CD1c-positive myeloid dendritic cell (primary cell): Measurements from ENCODE around the gene MMP15.
A peak's percentile ranks its signal among the peaks of the same experiment; 100 is the strongest.

Experiments
- DNase-seq: peaks from one replicate; pipeline ENCODE4 v3.0.0-alpha.2; 2016; ENCODE audit errors: extremely low spot score

Gene MMP15

DNA sequence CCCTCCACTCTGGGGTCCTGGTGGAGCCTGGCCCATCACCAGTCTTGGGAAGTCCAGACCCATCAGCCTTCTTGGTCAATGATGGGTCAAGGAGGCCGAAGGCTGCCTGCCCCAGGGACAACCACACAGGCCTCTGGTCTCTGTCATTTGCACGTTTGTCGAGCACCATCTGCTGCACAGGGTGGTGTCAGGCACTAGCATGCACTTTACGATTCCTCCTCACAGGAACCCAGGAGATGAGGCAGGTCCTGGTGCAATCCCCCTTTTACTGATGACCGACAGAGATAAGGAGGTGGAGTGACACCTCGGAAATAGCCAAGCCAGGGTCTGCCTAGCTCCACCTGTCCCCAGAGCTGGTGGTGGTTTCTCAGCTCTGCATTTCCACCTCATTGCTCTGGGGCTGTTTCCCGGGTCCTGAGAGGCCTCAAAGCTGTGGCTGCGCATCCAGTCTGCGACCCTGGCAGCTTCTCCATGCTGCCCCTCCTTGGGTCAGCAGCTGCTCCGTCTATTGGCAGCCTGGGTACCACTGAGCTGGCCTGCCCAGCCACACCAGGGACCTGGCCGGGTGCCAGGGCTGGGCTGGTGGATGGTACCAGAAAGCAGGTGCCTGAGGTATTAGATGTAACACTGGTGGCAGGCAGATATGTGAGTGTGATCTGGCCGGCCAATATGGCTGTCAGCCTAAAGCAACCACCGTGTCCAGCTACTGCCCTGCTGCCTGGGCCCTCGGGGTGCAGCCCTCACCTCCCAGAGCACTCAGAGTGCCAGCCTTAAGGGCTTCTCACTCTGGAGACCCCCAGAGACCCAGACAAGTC lies 10.0 kb downstream of the MMP15 start:
- no peak for DNase-seq

DNA sequence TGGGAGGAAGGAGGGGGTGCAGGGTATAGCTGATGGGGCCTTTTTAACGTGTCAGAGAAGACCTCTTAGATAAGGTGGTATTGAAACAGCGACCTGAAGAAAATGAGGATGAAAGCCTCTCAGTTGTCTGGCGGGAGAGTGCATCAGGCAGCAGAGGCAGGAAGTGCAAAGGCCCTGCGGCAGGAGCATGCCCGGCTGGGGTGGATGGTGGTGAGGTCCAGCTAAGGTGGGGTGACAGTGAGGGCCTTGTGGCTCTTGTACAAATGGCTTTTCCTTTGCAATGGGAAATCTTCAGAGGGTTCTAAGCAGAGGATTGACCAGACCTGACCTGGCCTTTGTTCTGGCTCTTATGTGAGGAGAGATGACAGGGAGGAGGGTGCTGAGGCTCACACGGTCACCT lies 11.4 kb downstream of the MMP15 start:
- DNase-seq = no peak

DNA sequence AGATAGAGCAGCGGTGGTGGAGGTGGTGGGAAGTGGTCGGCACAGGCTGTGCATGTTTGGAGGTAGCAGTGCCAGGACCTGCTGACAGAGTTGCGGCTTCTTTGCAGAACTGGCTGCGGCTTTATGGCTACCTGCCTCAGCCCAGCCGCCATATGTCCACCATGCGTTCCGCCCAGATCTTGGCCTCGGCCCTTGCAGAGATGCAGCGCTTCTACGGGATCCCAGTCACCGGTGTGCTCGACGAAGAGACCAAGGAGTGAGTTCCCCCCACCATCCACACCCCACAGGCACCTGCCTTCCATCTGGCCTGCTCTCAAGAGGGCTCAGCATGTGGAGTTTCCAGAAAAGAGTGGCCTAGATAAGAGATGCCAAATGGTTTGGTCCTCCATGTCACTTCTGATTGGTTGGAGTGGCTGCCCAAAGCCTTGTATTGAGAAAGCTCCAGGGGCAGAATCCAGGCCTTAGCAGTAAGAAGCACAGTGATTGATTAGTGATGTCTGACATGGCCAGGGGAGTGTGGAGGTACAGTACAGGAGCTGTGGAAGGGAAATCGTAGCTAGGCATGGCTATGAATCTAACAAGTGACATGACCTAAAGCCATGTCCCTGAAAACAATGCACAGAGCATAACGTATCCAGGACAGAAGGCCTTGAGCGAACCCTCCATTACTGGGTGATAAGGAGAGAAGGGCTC lies 12.0 kb downstream of the MMP15 start:
- no peak for DNase-seq

DNA sequence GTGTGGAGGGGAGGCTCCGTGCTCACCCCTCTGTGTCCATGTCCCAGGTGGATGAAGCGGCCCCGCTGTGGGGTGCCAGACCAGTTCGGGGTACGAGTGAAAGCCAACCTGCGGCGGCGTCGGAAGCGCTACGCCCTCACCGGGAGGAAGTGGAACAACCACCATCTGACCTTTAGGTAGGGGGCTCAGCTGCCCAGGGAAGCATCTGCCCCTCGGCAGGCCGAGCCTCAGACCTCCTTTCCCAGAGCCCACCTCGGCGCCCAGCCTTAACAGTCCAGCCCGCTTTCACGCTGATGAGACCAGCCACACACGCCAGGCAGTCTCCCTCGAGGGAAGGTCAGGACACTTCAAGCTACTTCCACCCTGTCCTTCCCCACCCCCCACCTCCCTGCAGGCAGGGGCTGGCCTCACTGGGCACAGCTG lies 12.7 kb downstream of the MMP15 start:
- DNase-seq = no peak

DNA sequence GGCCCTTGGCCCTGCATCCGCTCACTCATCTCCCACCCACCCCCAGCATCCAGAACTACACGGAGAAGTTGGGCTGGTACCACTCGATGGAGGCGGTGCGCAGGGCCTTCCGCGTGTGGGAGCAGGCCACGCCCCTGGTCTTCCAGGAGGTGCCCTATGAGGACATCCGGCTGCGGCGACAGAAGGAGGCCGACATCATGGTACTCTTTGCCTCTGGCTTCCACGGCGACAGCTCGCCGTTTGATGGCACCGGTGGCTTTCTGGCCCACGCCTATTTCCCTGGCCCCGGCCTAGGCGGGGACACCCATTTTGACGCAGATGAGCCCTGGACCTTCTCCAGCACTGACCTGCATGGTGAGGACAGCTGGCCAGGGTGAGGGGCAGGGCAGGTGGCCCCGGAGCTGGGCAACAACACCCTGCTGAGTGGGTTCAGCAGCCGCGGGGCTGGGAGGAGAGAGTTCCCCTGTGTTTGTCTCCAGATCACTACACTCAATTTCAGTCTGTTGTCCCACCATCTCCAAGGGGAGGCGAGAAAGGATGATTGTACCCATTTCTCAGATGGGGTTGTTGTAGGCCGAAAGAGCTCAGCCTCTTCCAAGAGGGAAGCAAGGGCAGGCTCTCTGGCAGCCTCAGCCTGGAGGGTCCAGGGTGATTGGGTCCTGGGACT lies 14.4 kb downstream of the MMP15 start:
- DNase-seq = no peak

DNA sequence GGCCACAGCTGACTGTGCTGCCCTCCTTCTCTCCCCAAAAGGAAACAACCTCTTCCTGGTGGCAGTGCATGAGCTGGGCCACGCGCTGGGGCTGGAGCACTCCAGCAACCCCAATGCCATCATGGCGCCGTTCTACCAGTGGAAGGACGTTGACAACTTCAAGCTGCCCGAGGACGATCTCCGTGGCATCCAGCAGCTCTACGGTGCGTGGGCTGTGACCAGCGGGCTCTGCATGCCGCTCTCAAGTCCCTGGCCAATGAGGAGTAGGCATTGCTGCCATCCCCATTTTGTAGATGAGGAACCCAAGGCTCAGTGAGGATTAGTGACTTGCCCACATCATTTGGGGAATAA lies 14.9 kb downstream of the MMP15 start:
- DNase-seq = no peak

DNA sequence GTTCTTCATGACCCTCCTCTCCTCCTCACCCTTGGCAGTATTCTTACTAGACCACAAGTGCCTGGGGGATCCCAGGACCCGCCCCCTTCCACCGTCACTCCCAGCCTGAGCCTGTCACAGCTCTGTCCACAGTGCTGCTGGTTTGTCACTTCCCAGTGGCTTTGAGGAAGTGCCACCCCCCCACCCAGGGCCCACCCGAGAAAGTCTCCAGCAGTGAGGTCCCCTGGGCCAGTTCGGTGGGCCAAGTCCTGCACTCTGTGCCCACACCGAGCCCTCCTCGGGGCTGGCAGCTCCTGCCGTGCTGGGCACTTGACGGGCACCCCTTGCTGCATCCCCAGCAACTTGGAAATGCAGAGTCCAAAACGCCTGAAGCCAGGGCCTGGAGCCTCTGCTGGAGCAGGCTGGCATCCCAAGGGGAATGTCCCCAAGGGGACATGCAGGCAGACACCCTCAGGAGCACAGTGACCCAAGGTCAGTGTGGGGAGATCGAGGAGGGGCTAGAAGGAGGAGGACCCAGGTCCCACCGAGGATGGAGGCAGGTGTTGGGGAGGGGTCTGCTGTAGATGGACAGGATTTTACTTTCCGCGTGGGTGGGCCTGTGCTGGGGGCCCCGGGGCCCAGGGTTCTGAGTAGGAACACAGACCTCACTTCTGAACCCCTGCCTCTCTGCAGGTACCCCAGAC lies 15.5 kb downstream of the MMP15 start:
- no peak for DNase-seq

DNA sequence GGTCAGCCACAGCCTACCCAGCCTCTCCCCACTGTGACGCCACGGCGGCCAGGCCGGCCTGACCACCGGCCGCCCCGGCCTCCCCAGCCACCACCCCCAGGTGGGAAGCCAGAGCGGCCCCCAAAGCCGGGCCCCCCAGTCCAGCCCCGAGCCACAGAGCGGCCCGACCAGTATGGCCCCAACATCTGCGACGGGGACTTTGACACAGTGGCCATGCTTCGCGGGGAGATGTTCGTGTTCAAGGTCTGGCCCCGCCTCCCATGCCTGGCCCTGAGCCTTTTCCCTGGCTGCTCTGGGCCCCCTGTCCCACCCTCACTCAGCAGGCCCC lies 16.0 kb downstream of the MMP15 start:
- DNase-seq = no peak

DNA sequence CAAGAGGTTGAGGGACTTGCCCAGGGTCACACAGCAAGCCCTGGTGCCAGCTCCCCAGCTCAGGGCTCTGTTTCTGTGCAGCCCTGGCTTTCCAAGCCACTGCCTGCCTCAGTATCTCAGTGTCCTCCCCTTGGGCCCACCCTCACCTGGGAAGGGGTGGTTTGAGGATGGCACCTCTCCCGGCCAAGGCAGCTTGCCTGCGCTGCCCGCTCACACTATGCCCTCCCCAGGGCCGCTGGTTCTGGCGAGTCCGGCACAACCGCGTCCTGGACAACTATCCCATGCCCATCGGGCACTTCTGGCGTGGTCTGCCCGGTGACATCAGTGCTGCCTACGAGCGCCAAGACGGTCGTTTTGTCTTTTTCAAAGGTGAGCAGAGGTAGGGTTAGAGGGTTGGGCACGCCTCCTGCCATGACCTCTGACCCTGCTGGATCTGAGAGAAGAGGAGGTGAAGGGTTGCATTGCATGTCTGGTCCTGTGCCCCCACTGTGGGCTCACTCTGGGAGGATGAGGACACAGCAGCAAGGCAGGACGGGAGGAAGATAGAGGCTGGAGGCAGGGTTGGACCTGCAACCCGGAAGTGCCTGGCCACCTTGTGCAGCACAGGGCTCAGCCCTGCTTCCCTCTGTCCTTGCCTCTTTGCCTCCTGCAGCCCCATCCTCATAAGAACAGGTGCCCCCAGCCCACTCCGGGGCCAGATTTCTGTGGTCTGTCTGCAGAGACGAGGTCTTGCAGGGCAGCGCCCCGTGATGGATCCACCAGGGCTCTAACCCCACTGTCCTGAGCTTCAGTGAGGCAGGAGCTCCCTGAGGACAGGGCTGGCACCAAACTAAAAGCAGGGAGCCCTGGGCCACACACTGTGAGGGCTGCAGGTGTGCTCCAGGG lies 16.7 kb downstream of the MMP15 start:
- DNase-seq = no peak

DNA sequence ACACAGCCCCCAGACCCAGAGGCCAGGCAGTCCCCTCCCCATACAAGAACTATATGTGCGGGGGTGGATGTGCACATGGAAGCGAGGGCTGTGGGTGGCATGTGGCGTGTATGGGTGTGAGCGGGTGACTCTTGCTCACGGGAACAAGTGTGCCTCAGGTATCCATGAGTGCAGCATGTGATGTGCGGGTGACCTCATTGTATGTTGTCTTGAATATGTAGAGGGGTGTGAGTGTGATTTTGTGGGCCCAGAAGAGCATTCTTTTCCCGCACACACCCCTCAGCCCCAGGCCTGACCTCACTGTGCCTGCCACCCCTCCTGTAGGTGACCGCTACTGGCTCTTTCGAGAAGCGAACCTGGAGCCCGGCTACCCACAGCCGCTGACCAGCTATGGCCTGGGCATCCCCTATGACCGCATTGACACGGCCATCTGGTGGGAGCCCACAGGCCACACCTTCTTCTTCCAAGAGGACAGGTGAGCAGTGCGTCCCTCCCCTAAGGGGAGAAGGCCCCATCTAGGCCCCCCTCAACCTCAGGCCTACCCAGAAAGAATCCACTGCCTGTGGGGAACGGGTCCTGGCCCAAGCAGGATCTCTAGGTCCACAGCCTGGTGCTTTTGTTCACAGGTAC lies 17.4 kb downstream of the MMP15 start:
- no peak for DNase-seq

DNA sequence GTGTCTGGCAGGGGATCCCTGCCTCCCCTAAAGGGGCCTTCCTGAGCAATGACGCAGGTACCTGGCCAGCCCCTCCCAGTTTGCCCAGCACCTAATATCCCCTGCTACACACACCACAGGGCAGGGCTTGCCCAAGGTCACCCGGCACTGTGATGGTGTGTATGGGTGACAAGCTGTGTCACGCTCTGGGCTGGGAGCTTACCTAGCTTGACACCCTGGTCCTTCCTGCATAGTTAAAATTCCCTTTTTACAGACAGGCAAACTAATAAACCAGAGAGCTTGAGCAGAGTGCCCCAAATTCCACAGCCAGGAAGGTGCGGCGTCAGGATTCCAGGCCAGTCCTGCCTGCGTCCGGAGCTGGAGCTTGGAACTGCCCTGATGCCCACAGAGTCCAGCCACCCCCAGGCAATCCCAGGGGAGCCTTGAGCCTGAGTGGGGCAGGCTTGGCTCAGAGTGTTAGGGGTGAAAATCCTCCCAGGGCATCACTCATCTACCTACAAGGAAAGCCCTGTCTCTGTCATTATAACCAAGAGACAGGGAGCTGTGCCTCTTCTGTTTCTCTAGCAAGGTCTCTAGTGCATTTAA lies 18.1 kb downstream of the MMP15 start:
- no peak for DNase-seq

DNA sequence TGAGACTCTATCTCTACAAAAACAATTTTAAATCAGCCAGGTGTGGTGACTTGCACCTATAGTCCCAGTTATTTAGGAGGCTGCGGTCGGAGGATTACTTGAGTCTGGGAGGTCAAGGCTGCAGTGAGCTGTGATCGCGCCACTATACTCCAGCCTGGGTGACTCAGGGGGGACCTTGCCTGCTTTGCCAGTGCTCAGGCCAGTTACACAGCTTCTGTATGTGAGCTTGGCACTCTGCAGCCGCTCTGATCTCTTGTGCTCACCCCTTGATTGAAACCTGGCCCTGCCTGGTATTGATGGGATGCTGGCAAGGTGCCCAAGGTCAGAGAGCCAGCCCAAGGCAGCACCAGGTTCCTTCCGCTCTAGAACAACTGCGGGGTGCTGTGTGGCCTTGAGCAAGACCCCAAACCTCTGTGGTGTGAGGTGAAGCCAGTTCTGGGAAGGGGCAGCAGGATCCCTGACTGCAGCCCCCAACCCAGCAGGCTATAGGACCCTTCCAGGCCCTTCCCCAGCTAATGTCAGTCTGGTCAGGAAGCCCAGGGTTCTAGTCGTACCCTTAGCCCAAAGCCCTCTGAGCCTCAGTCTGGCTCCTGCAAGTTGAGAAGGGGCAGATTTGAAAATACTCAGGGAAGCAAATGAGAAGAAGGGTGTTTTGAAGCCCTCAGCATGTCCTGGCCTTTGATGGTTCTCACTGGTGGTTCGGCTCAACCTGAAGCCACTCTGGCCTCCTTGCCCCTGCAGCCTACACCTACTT lies 18.9 kb downstream of the MMP15 start:
- DNase-seq = no peak

DNA sequence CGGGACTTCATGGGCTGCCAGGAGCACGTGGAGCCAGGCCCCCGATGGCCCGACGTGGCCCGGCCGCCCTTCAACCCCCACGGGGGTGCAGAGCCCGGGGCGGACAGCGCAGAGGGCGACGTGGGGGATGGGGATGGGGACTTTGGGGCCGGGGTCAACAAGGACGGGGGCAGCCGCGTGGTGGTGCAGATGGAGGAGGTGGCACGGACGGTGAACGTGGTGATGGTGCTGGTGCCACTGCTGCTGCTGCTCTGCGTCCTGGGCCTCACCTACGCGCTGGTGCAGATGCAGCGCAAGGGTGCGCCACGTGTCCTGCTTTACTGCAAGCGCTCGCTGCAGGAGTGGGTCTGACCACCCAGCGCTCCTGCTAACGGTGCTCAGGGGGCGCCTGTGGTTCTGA lies 19.5 kb downstream of the MMP15 start:
- DNase-seq = no peak

DNA sequence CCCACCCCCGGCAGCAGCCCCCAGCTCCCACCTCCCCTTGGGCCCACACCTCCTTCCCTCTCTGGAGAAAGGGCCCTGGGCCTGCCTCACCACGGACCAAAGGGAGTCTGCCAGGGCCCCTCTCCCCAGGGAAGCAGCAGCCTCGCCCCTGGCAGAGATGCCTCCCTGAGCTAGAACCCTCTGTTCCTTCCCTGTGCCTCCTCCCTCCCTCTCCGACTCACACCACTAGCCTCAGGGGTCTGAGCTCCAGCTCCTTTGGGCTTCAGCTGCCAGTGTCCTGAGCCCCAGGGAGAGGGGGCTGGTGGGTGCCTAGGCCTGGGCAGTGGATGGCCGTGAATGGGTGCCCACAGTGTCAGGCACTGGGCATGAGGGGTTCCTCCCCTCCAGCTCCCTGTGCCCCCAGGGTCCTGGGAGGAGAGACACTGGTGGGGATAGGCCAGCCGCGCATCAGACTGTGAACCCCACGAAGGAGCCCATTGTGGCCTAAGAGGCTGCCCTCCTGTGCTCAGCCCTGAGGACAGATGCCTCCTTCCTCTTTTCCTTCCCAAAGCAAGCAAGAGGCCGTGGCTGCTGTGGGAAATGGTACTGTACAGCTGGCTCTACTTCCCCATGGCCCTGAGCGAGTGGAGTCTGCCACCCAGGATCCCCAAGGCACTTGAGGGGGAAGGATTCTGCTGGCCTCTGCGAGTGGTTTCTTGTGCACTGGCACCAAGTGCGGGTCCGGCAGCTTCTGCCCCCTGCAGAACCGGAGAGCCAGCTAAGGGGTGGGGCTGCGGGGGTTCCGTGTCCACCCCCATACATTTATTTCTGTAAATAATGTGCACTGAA lies 20.7 kb downstream of the MMP15 start:
- DNase-seq = peak; percentile 50

DNA sequence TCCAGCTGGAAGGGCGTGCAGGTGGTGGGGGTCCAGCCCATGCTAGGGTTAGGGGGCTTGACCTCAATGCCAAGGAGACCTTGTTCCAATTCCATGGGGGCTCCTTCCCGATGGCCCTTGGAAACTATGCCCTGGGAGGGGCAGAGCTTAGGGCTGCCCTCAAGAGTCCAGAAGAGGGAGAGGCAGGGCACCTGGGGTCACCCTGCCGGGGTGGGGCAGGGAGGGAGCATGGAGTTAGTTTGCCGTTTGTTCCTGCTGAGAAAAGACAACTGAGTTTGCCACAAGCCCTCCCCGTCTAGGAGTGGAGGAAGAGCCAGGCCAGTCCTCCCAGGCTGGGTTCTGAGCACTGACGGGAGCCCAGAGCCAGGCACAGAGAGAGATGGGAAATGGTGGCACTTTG lies 21.4 kb downstream of the MMP15 start:
- no peak for DNase-seq

DNA sequence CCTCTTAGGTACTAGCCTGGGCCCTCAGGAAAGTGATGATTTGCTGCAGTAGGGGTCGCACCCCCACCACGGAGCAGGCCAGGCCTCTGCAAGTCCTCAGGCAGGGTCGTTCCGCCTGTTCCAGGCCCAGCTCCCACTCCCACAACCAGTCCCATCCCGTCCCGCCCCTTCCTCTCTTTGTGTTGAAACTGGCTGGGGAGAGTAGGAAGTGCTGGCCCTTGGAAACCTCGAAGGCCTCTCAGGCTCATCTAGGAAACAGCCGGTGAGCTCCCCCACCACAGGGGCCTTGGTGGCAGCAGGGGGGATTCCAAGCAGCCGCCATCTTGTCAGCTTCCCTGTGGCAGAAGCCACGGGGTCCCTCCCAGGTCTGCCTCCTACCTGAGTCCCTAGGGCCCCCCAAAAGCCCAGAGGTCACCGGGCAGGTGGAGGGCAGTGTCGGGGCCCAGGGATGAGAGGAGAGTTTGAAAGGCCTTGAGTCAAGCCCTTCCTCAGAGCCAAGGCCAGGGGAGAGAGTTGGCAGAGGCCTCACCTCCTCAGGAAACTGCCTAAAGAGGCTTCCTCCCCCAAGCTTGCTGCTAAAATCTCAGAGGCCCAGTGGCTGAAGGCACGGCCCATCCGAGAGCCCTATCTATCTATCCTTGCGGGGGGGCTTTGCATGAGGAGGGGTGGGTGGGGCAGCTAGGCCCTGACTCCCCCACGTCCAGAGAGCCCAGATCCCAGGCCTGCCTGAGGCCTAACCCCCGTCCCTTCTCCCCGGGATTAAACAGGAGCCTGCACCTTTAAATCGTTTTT lies 22.2 kb downstream of the MMP15 start:
- DNase-seq = no peak

DNA sequence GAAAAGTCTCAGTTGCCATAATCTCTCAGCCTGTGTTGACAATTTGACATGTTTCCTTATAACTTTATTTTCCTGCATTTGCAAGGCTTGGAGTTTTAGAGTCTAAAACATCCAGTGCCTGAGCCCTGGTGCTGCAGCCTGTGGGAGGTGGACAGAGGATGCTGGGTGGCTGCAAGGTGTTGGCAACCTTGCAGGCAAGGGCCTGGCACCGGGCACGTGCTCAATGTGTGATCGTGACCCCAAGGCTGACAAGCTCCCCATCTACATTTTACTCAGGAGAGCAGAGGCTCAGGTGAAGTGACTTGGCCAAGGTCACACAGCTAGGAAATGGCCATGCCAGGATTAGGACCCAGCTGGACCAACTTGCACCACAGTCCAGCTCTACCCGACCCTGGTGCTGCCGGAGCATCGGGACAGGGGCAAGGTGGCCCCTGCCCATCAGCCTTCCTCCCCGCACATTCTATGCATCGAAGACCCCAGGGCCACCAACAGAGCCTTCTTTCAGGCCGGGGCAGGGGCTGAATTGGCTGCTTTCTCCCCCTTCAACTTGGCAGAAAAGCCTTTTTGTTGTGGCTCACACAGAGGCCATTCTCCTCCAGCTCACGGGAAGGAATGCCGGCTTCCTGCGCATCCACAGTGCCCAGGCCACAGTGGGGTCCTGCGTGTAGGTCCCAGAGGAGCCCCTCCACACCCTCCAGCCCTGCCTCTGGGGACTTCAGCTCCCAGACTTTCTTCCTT lies 23.1 kb downstream of the MMP15 start:
- no peak for DNase-seq
